Measurements from ENCODE around the gene PRB3. TPM values are rescaled to one million over a fixed set of nuclear protein-coding genes. Genes with fewer than 3 reads are reported as not detected.

The PRB3 gene
- polyA plus RNA-seq (2013, experiment 1 of 2): not detected
- polyA plus RNA-seq (2013, experiment 2 of 2): not detected

- WGBS, 2 experiments (ENCODE audit: insufficient coverage in 2 of 2): 93 to 94% methylated on average over 3 of the region's 3 CpGs
- Histone ChIP-seq H3K36me3 (ENCODE audit: control insufficient read depth, insufficient read depth, low read length) (no peaks in the 10 kb centered on the region), H3K9me3 (ENCODE audit: control insufficient read depth, low read length) (no peaks in the 10 kb centered on the region), H3K4me1 (ENCODE audit: control insufficient read depth, insufficient read depth, low read length, poor library complexity, severe bottlenecking) (no peaks in the 10 kb centered on the region), H3K27ac (ENCODE audit: low read depth, low read length, severe bottlenecking) (no peak within 1 kb of the TSS), H3K4me3 (ENCODE audit: extremely low read depth, insufficient read depth, low read length, poor library complexity, severe bottlenecking) (no peak within 1 kb of the TSS)
These were observed at the start of gene PRB3 for GRCh38 chr12:11269607-11270006. Gene PRB3, minus strand, starts transcription at chr12:11269707. Its CDS starts 38 bp downstream, at chr12:11269669.

GRCh38 chr12:11310336-11310735 lies 40.8 kb upstream of the PRB3 start, which contains the start of gene PRB4:
Gene PRB4, minus strand, starts transcription at chr12:11310436. Its CDS starts 38 bp downstream, at chr12:11310398.
- H3K9me3 ChIP-seq (ENCODE audit: control insufficient read depth, low read length): no peaks in the 10 kb centered on the region
- H3K4me3 ChIP-seq (ENCODE audit: extremely low read depth, insufficient read depth, low read length, poor library complexity, severe bottlenecking): no peak within 1 kb of the TSS
- no peak within 1 kb of the TSS for H3K27ac ChIP-seq (ENCODE audit: low read depth, low read length, severe bottlenecking)
- no peaks in the 10 kb centered on the region for H3K4me1 ChIP-seq (ENCODE audit: control insufficient read depth, insufficient read depth, low read length, poor library complexity, severe bottlenecking)
- H3K36me3 ChIP-seq (ENCODE audit: control insufficient read depth, insufficient read depth, low read length): no peaks in the 10 kb centered on the region
- 66 to 78% methylated on average over 2 of the region's 3 CpGs for WGBS, 2 experiments (ENCODE audit: insufficient coverage in 2 of 2)

- WGBS, 2 experiments (ENCODE audit: insufficient coverage in 2 of 2): no CpG with 5 or more reads among the region's 2 CpGs
- Histone ChIP-seq H3K4me3 (ENCODE audit: extremely low read depth, insufficient read depth, low read length, poor library complexity, severe bottlenecking) (no peak overlapping the region), H3K9me3 (ENCODE audit: control insufficient read depth, low read length) (no peaks in the 10 kb centered on the region), H3K4me1 (ENCODE audit: control insufficient read depth, insufficient read depth, low read length, poor library complexity, severe bottlenecking) (no peaks in the 10 kb centered on the region), H3K36me3 (ENCODE audit: control insufficient read depth, insufficient read depth, low read length) (no peaks in the 10 kb centered on the region), H3K27ac (ENCODE audit: low read depth, low read length, severe bottlenecking) (no peak overlapping the region)
These were observed 37.6 kb upstream of the PRB3 start for GRCh38 chr12:11307143-11307542.

- no peaks in the 10 kb centered on the region for H3K4me1 ChIP-seq (ENCODE audit: control insufficient read depth, insufficient read depth, low read length, poor library complexity, severe bottlenecking)
- no peak overlapping the region for H3K27ac ChIP-seq (ENCODE audit: low read depth, low read length, severe bottlenecking)
- no peaks in the 10 kb centered on the region for H3K9me3 ChIP-seq (ENCODE audit: control insufficient read depth, low read length)
- H3K4me3 ChIP-seq (ENCODE audit: extremely low read depth, insufficient read depth, low read length, poor library complexity, severe bottlenecking): no peak overlapping the region
- WGBS, 2 experiments (ENCODE audit: insufficient coverage in 2 of 2): 80% methylated on average over 1 of the region's 3 CpGs; no CpG with 5 or more reads in 1 of the 2 experiments
- no peaks in the 10 kb centered on the region for H3K36me3 ChIP-seq (ENCODE audit: control insufficient read depth, insufficient read depth, low read length)
These were observed 3.9 kb upstream of the PRB3 start for GRCh38 chr12:11273449-11273848.

- Histone ChIP-seq H3K27ac (ENCODE audit: low read depth, low read length, severe bottlenecking) (no peak overlapping the region), H3K4me3 (ENCODE audit: extremely low read depth, insufficient read depth, low read length, poor library complexity, severe bottlenecking) (no peak overlapping the region), H3K4me1 (ENCODE audit: control insufficient read depth, insufficient read depth, low read length, poor library complexity, severe bottlenecking) (no peaks in the 10 kb centered on the region), H3K9me3 (ENCODE audit: control insufficient read depth, low read length) (no peaks in the 10 kb centered on the region), H3K36me3 (ENCODE audit: control insufficient read depth, insufficient read depth, low read length) (no peaks in the 10 kb centered on the region)
- WGBS, 2 experiments (ENCODE audit: insufficient coverage in 2 of 2): 100% methylated on average over 1 of the region's 1 CpG; no CpG with 5 or more reads in 1 of the 2 experiments
These were observed 5.0 kb downstream of the PRB3 start for GRCh38 chr12:11264501-11264900.

GRCh38 chr12:11246489-11246888 lies 23.0 kb downstream of the PRB3 start:
- no CpG with 5 or more reads among the region's 1 CpG for WGBS, 2 experiments (ENCODE audit: insufficient coverage in 2 of 2)

GRCh38 chr12:11242656-11243055 lies 26.9 kb downstream of the PRB3 start:
- H3K36me3 ChIP-seq (ENCODE audit: control insufficient read depth, insufficient read depth, low read length): no peaks in the 10 kb centered on the region
- WGBS, 2 experiments (ENCODE audit: insufficient coverage in 2 of 2): 80 to 100% methylated on average over 2 to 3 of the region's 3 CpGs
- H3K4me1 ChIP-seq (ENCODE audit: control insufficient read depth, insufficient read depth, low read length, poor library complexity, severe bottlenecking): no peaks in the 10 kb centered on the region
- H3K4me3 ChIP-seq (ENCODE audit: extremely low read depth, insufficient read depth, low read length, poor library complexity, severe bottlenecking): no peak overlapping the region
- no peak overlapping the region for H3K27ac ChIP-seq (ENCODE audit: low read depth, low read length, severe bottlenecking)
- no peaks in the 10 kb centered on the region for H3K9me3 ChIP-seq (ENCODE audit: control insufficient read depth, low read length)

More at GRCh38 chr12:11246489-11246888, 23.0 kb downstream of the PRB3 start:
- Histone ChIP-seq H3K36me3 (ENCODE audit: control insufficient read depth, insufficient read depth, low read length) (no peaks in the 10 kb centered on the region), H3K27ac (ENCODE audit: low read depth, low read length, severe bottlenecking) (no peak overlapping the region), H3K4me1 (ENCODE audit: control insufficient read depth, insufficient read depth, low read length, poor library complexity, severe bottlenecking) (no peaks in the 10 kb centered on the region), H3K4me3 (ENCODE audit: extremely low read depth, insufficient read depth, low read length, poor library complexity, severe bottlenecking) (no peak overlapping the region), H3K9me3 (ENCODE audit: control insufficient read depth, low read length) (no peaks in the 10 kb centered on the region)

GRCh38 chr12:11240348-11240930 lies 29.1 kb downstream of the PRB3 start:
- H3K27ac ChIP-seq (ENCODE audit: low read depth, low read length, severe bottlenecking): no peak overlapping the region
- H3K4me1 ChIP-seq (ENCODE audit: control insufficient read depth, insufficient read depth, low read length, poor library complexity, severe bottlenecking): no peaks in the 10 kb centered on the region
- H3K36me3 ChIP-seq (ENCODE audit: control insufficient read depth, insufficient read depth, low read length): no peaks in the 10 kb centered on the region
- no peak overlapping the region for H3K4me3 ChIP-seq (ENCODE audit: extremely low read depth, insufficient read depth, low read length, poor library complexity, severe bottlenecking)
- 91 to 96% methylated on average over 2 of the region's 3 CpGs for whole genome bisulfite sequencing, 2 experiments (ENCODE audit: insufficient coverage in 2 of 2)
- no peaks in the 10 kb centered on the region for H3K9me3 ChIP-seq (ENCODE audit: control insufficient read depth, low read length)

GRCh38 chr12:11238275-11238674 lies 31.2 kb downstream of the PRB3 start:
- H3K9me3 ChIP-seq (ENCODE audit: control insufficient read depth, low read length): no peaks in the 10 kb centered on the region
- H3K4me3 ChIP-seq (ENCODE audit: extremely low read depth, insufficient read depth, low read length, poor library complexity, severe bottlenecking): no peak overlapping the region
- H3K4me1 ChIP-seq (ENCODE audit: control insufficient read depth, insufficient read depth, low read length, poor library complexity, severe bottlenecking): no peaks in the 10 kb centered on the region
- WGBS, 2 experiments (ENCODE audit: insufficient coverage in 2 of 2): 94 to 100% methylated on average over 1 to 2 of the region's 4 CpGs
- H3K36me3 ChIP-seq (ENCODE audit: control insufficient read depth, insufficient read depth, low read length): no peaks in the 10 kb centered on the region
- no peak overlapping the region for H3K27ac ChIP-seq (ENCODE audit: low read depth, low read length, severe bottlenecking)

GRCh38 chr12:11233532-11233931 lies 36.0 kb downstream of the PRB3 start:
- Histone ChIP-seq H3K27ac (ENCODE audit: low read depth, low read length, severe bottlenecking) (no peak overlapping the region), H3K4me1 (ENCODE audit: control insufficient read depth, insufficient read depth, low read length, poor library complexity, severe bottlenecking) (no peaks in the 10 kb centered on the region), H3K9me3 (ENCODE audit: control insufficient read depth, low read length) (no peaks in the 10 kb centered on the region), H3K4me3 (ENCODE audit: extremely low read depth, insufficient read depth, low read length, poor library complexity, severe bottlenecking) (no peak overlapping the region), H3K36me3 (ENCODE audit: control insufficient read depth, insufficient read depth, low read length) (no peaks in the 10 kb centered on the region)
- 87% methylated on average over 4 of the region's 5 CpGs; no CpG with 5 or more reads in 1 of the 2 experiments for WGBS, 2 experiments (ENCODE audit: insufficient coverage in 2 of 2)

- H3K4me3 ChIP-seq (ENCODE audit: extremely low read depth, insufficient read depth, low read length, poor library complexity, severe bottlenecking): no peak overlapping the region
- H3K27ac ChIP-seq (ENCODE audit: low read depth, low read length, severe bottlenecking): no peak overlapping the region
- 0 to 39% methylated on average over 2 to 4 of the region's 5 CpGs for WGBS, 2 experiments (ENCODE audit: insufficient coverage in 2 of 2)
- no peaks in the 10 kb centered on the region for H3K4me1 ChIP-seq (ENCODE audit: control insufficient read depth, insufficient read depth, low read length, poor library complexity, severe bottlenecking)
- H3K36me3 ChIP-seq (ENCODE audit: control insufficient read depth, insufficient read depth, low read length): no peaks in the 10 kb centered on the region
- no peaks in the 10 kb centered on the region for H3K9me3 ChIP-seq (ENCODE audit: control insufficient read depth, low read length)
These were observed 41.1 kb downstream of the PRB3 start for GRCh38 chr12:11228296-11228879.
